MCF 10A (cell line): Measurements from ENCODE around the gene TLR10. TPM values are rescaled to one million over a fixed set of nuclear protein-coding genes. Genes with fewer than 3 reads are reported as not detected.
"Not testable (repeated sequence)": the region's sequence is repeated elsewhere in the genome, so short reads cannot be mapped to it uniquely, and the experiment has no call there.

Experiments
- BruUV-seq: library from RNA; stranded (reverse); fragments of 400-500 nt; replicated peaks from 2 replicates; lab custom pipeline; 2021; lab: Mats Ljungman, UMichigan
- CTCF ChIA-PET: fragments of 300-600 bp; sonication (Branson Sonifier 250); formaldehyde crosslinking; extraction: SDS; loops from one replicate; lab custom pipeline; 2021; ENCODE audit warnings: antibody characterized with exemption, inconsistent platforms; lab: Yijun Ruan, JAX
- POLR2A ChIA-PET: fragments of 300-600, 350-650 bp; sonication (Branson Sonifier 250); formaldehyde crosslinking; extraction: SDS; loops from one replicate; lab custom pipeline; 2020; ENCODE audit warnings: antibody characterized with exemption, inconsistent platforms; lab: Yijun Ruan, JAX
- DNase-seq: peaks from one replicate; pipeline ENCODE4 v3.0.0-alpha.2; 2018; ENCODE audit not compliant: unreplicated experiment
- H3K27ac Mint-ChIP-seq: one replicate; pipeline ENCODE4 v1.8.0; 2022; ENCODE audit warnings: mild to moderate bottlenecking, low read depth, mixed read lengths; ENCODE audit not compliant: unreplicated experiment
- H3K27me3 Mint-ChIP-seq: one replicate; pipeline ENCODE4 v1.8.0; 2022; ENCODE audit warnings: mixed read lengths; ENCODE audit not compliant: insufficient read depth, unreplicated experiment
- H3K36me3 Mint-ChIP-seq: one replicate; pipeline ENCODE4 v1.8.0; 2022; ENCODE audit warnings: mild to moderate bottlenecking, moderate library complexity, mixed read lengths; ENCODE audit not compliant: insufficient read depth, unreplicated experiment
- H3K4me1 Mint-ChIP-seq: one replicate; pipeline ENCODE4 v1.8.0; 2022; ENCODE audit warnings: mixed read lengths; ENCODE audit not compliant: insufficient read depth, unreplicated experiment
- H3K4me3 Mint-ChIP-seq: one replicate; pipeline ENCODE4 v1.8.0; 2022; ENCODE audit warnings: mild to moderate bottlenecking, moderate library complexity, mixed read lengths; ENCODE audit not compliant: unreplicated experiment
- H3K9me3 Mint-ChIP-seq: one replicate; pipeline ENCODE4 v1.8.0; 2022; ENCODE audit warnings: mixed read lengths; ENCODE audit not compliant: unreplicated experiment
- intact Hi-C: fragments of 100-400 bp; cut with micrococcal nuclease; formaldehyde crosslinking; loops from 2 replicates; pipeline ENCODE4 v1.14.1; 2022
- total RNA-seq: library from RNA; stranded (reverse); gene quantifications from 2 replicates; pipeline ENCODE4 v1.2.3, GENCODE V29; 2022
- TF ChIP-seq, protein P1 (sequence below): fragments of 200-600 bp; IDR thresholded peaks from one replicate; pipeline ENCODE4 v1.8.0; 2022; ENCODE audit warnings: antibody characterized with exemption, mild to moderate bottlenecking; ENCODE audit not compliant: unreplicated experiment

The TLR10 gene
- total RNA-seq, 1 experiment from 2014 or later, result not detected

DNA sequence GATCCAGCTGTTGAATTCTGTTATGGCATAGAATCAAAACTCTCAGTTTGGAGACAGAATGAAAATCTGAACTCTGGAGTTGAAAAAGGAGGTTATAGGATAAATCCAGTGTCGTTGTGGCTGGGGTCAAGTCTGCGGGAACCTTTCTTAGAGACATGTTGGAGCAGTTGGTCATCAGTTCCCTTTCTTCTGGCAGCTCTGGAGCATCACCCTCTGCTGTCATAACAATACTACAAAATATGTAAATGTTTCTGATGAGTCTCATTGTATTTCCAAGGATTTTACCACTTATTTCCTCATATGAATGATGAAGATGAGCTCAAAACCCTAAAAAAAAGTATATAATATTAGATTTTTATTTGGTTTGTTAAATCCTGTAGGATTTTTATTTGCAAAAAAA lies 7.5 kb downstream of the TLR10 start:
- CTCF ChIA-PET, result interaction anchor here (0.6 to 3.3 kb wide), 5 partner anchors 10 to 1183 kb away, joined by 3 to 20 read pairs (median 3); partner anchors contain the start of gene TLR1
- Mint-ChIP-seq H3K27me3 (no peaks in the 10 kb centered on the region), H3K4me1 (peaks cover 17% of the 10 kb centered on the region), H3K36me3 (peaks cover 6% of the 10 kb centered on the region), H3K4me3 (no peak overlapping the region), H3K27ac (no peak overlapping the region), H3K9me3 (peaks cover 7% of the 10 kb centered on the region)
- BruUV-seq, result no TSS peak
- POLR2A ChIA-PET, result interaction anchor here (0.7 to 0.9 kb wide), 2 partner anchors 14 to 28 kb away, joined by 3 read pairs; no protein-coding TSS in a partner anchor
- TF ChIP-seq, protein P1, sequence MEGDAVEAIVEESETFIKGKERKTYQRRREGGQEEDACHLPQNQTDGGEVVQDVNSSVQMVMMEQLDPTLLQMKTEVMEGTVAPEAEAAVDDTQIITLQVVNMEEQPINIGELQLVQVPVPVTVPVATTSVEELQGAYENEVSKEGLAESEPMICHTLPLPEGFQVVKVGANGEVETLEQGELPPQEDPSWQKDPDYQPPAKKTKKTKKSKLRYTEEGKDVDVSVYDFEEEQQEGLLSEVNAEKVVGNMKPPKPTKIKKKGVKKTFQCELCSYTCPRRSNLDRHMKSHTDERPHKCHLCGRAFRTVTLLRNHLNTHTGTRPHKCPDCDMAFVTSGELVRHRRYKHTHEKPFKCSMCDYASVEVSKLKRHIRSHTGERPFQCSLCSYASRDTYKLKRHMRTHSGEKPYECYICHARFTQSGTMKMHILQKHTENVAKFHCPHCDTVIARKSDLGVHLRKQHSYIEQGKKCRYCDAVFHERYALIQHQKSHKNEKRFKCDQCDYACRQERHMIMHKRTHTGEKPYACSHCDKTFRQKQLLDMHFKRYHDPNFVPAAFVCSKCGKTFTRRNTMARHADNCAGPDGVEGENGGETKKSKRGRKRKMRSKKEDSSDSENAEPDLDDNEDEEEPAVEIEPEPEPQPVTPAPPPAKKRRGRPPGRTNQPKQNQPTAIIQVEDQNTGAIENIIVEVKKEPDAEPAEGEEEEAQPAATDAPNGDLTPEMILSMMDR, result no peak
- DNase-seq, result no peak
- intact Hi-C loops, result no loop called here

DNA sequence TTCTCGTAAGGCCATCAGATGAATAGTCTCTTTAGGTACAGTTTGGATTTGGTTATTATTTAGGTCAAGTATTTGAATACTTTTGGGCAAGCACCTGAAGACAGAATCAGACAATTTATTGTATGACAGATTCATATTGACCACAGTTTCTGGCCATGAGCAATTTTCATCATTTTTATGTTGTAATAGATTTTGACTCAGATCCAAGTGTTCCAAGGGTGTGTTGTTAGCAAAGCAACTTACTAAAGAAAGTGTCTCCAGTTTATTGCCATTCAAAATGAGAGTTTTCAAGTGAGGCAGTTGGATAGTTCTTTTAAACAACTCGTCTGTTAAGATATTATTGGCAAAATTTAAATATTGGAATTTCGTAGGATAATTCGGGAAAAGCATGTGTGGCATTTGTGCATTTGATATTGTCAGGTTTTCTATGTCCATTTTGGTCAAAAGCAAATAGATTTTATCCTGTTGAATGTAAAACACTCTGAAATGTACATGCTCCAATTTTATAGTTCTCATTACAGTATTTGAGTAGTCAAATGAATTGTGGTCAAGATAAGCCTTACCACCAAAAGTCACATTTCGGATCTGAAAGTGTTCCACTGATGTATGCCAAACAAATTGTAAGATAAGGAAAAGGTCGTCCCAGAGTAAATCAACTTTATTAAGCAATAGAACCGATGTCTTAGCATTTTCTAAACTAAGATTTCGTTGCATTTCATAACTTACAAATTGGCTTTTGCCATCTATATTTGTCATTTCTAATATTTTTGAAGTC lies 8.4 kb downstream of the TLR10 start:
- no peaks in the 10 kb centered on the region for H3K27me3 Mint-ChIP-seq
- intact Hi-C loops, result no loop called here
- POLR2A ChIA-PET, result interaction anchor here (0.9 to 1.1 kb wide), 2 partner anchors 9 to 29 kb away, joined by 3 to 4 read pairs; no protein-coding TSS in a partner anchor
- CTCF ChIA-PET, result interaction anchor here (1.2 to 6.8 kb wide), 5 partner anchors 8 to 121 kb away, joined by 3 to 70 read pairs (median 9); partner anchors contain the start of genes TLR1 and TLR10
- no peak overlapping the region for H3K4me3 Mint-ChIP-seq
- BruUV-seq, result no TSS peak
- H3K9me3 Mint-ChIP-seq, result peaks cover 7% of the 10 kb centered on the region
- DNase-seq, result peak; percentile 64
- TF ChIP-seq, protein P1, result no peak
- peak overlapping the region; percentile 7 for H3K27ac Mint-ChIP-seq
- peaks cover 6% of the 10 kb centered on the region for H3K36me3 Mint-ChIP-seq
- peaks cover 17% of the 10 kb centered on the region for H3K4me1 Mint-ChIP-seq

DNA sequence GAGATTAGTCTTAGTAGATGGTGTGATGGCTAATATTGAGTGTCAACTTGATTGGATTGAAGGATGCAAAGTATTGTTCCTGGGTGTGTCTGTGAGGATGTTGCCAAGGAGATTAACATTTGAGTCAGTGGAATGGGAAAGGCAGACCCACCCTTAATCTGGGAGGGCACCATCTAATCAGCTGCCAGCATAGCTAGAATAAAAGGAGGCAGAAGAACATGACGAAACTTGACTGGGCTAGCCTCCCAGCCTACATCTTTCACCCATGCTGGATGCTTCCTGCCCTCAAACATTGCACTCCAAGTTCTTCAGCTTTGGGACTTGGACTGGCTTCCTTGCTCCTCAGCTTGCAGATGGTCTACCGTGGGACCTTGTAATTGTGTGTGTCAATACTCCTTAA lies 12.5 kb downstream of the TLR10 start:
- H3K4me3 Mint-ChIP-seq, intact Hi-C loops, H3K27me3 Mint-ChIP-seq, DNase-seq, H3K36me3 Mint-ChIP-seq, BruUV-seq, H3K9me3 Mint-ChIP-seq, H3K4me1 Mint-ChIP-seq, H3K27ac Mint-ChIP-seq: not testable (repeated sequence)
- CTCF ChIA-PET, result interaction anchor here (0.5 to 6.8 kb wide), 4 partner anchors 11 to 451 kb away, joined by 3 to 70 read pairs (median 20); partner anchors contain the start of gene TLR10
- POLR2A ChIA-PET, result interaction anchor here (0.8 kb wide), 1 partner anchor 87 kb away, joined by 3 read pairs; no protein-coding TSS in a partner anchor

DNA sequence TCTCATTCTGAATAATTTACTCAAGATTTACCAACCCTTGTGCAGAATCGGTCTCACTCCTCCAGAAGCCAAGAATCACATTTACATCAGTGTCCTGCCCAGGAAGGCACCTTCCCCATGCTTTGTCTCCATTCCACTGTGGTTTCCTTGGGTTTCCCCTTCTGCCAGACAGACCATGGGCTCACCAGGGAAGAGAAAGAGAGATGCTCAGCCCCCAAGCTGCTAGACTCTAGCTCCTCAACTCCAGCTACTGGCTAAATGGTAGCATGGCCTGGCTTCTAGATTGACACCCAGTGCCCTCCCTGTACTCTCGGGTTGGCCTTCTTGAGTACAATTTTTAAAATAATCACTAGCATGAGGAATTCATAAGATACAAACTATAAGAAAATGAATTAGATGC lies 12.9 kb downstream of the TLR10 start:
- ChIA-PET POLR2A (interaction anchor here (0.8 kb wide), 1 partner anchor 87 kb away, joined by 3 read pairs; no protein-coding TSS in a partner anchor), CTCF (interaction anchor here (0.5 to 6.8 kb wide), 3 partner anchors 10 to 451 kb away, joined by 3 to 70 read pairs (median 32); partner anchors contain the start of gene TLR10)

More for the DNA sequence above, 12.9 kb downstream of the TLR10 start:
- peaks cover 8% of the 10 kb centered on the region for H3K4me1 Mint-ChIP-seq
- DNase-seq, result no peak
- intact Hi-C loops, result no loop called here
- TF ChIP-seq, protein P1, result no peak
- no TSS peak for BruUV-seq
- H3K27me3 Mint-ChIP-seq, result no peaks in the 10 kb centered on the region
- no peak overlapping the region for H3K4me3 Mint-ChIP-seq
- no peaks in the 10 kb centered on the region for H3K9me3 Mint-ChIP-seq
- no peaks in the 10 kb centered on the region for H3K36me3 Mint-ChIP-seq
- no peak overlapping the region for H3K27ac Mint-ChIP-seq
